GM23248 (cell line): ENCODE measurements around the gene CDC14A.

ENCODE experiments used
- EZH2 ChIP-seq: fragments of 200-600 bp; sonication (generic); IDR thresholded peaks from 2 replicates; pipeline ENCODE4 v1.6.1; 2018; ENCODE audit warnings: antibody characterized with exemption, mild to moderate bottlenecking; ENCODE audit not compliant: insufficient read depth, poor library complexity, severe bottlenecking
- EZH2phosphoT487 ChIP-seq: fragments of 200-600 bp; sonication (generic); IDR thresholded peaks from 2 replicates; pipeline ENCODE4 v1.6.1; 2018; ENCODE audit warnings: antibody characterized with exemption, moderate library complexity, mild to moderate bottlenecking, low read depth; ENCODE audit not compliant: insufficient read depth

- no peak for TF ChIP-seq EZH2
- TF ChIP-seq EZH2phosphoT487: no peak
Observed at GRCh38 chr1:100404821-100405220, 52.5 kb downstream of the CDC14A start.
